Ovary (tissue), 9 donors: Measurements from ENCODE around the gene MED28. TPM values are rescaled to one million over a fixed set of nuclear protein-coding genes. Genes with fewer than 3 reads are reported as not detected.

Source experiments
- DNase-seq, 5 donors: peaks; one replicate each; pipeline ENCODE4 v3.0.0-alpha.2; 2019 to 2020
- H3K27ac ChIP-seq, 2 donors: fragments of 200-600 bp; one replicate each; pipeline versions ENCODE4 v1.5.1 to v1.8.0; 2019 to 2022
- H3K27me3 ChIP-seq: fragments of 200-600 bp; one replicate; pipeline ENCODE4 v1.8.0; 2022
- H3K36me3 ChIP-seq: fragments of 200-600 bp; sonication (generic); one replicate; pipeline ENCODE4 v1.5.1; 2019
- H3K4me1 ChIP-seq: one replicate; pipeline ENCODE4 v1.8.1; 2013; ENCODE audit warnings: mild to moderate bottlenecking, moderate library complexity; ENCODE audit not compliant: insufficient read depth
- H3K4me3 ChIP-seq: fragments of 200-600 bp; sonication (generic); one replicate; pipeline ENCODE4 v1.5.1; 2017
- H3K9me3 ChIP-seq, 2 donors: fragments of 200-600 bp in 1 of 2; sonication (generic) in 1 of 2; one replicate each; pipeline versions ENCODE4 v1.5.1 to v1.8.1; 2013 to 2019; ENCODE audit warnings: mild to moderate bottlenecking in 1 of 2, moderate library complexity in 1 of 2
- CTCF ChIP-seq, 3 donors: fragments of 450-650 bp in 2 of 3; fragments of 200-600 bp in 1 of 3; IDR thresholded peaks; one replicate each; pipeline versions ENCODE4 v1.5.1 to v1.8.0; 2016 to 2022; ENCODE audit warnings: antibody characterized with exemption in 3 of 3, mild to moderate bottlenecking in 1 of 3
- EP300 ChIP-seq: sonication (generic); formaldehyde crosslinking; IDR thresholded peaks from one replicate; pipeline ENCODE4 v1.6.1; 2017; ENCODE audit warnings: antibody characterized with exemption
- POLR2A ChIP-seq: fragments of 450-650 bp; IDR thresholded peaks from one replicate; pipeline ENCODE4 v1.6.1; 2017; ENCODE audit warnings: antibody characterized with exemption, mild to moderate bottlenecking, moderate library complexity
- WGBS, 3 donors: extraction: QIAGEN DNeasy Blood & Tissue Kit in 1 of 3; methylation state at CpG; one replicate each; pipeline versions ENCODE4 v1.1.5 to v1.1.7; 2013 to 2017; 5-methylcytosine and 5-hydroxymethylcytosine counted together
- intact Hi-C, 4 donors: fragments of 100-400 bp; cut with DNase I; formaldehyde crosslinking; loops; one replicate each; pipeline versions ENCODE4 v1.11.0 to v1.15.1; 2022 to 2023
- polyA plus RNA-seq, 2 donors: library from polyadenylated mRNA; stranded (reverse); fragments of 200-250 nt in 1 of 2; fragments of 350-450 nt in 1 of 2; fragmentation: Illumina TruSeq in 1 of 2; extraction: RNeasy Lipid Tissue Mini Kit (QIAGEN cat#74804) in 1 of 2; gene quantifications; one replicate each; pipeline ENCODE4 v1.2.3, GENCODE V29; 2013 to 2014
- total RNA-seq, 7 donors: library from RNA; depleted of rRNA in 2 of 7; stranded (reverse); fragments of >200 nt in 2 of 7; fragmentation: NEBNext Ultra II Directional in 3 of 7; extraction: Animal tissue kit (Norgen Biotek cat#: 25700) in 3 of 7; gene quantifications; one replicate each; pipeline versions ENCODE4 v1.1.0 to v1.2.4, GENCODE V29; 2016 to 2023
- donor health status: DM: no; HTN: no; CAD: no; lungs with moderate emphysema.
- donor health status: DM: no; HTN: no; CAD: no.
- donor health status: Bipolar disorder and iron deficiency.
- donor health status: DM: yes; HTN: yes; CAD: no.
- donor health status: DM: no; HTN: no; CAD: no.
- donor health status: DM: yes; HTN: yes; CAD: no.

Gene MED28
- total and polyA plus RNA-seq, 9 donors, result 14.7 to 78.7 (median 60.7) TPM

DNA sequence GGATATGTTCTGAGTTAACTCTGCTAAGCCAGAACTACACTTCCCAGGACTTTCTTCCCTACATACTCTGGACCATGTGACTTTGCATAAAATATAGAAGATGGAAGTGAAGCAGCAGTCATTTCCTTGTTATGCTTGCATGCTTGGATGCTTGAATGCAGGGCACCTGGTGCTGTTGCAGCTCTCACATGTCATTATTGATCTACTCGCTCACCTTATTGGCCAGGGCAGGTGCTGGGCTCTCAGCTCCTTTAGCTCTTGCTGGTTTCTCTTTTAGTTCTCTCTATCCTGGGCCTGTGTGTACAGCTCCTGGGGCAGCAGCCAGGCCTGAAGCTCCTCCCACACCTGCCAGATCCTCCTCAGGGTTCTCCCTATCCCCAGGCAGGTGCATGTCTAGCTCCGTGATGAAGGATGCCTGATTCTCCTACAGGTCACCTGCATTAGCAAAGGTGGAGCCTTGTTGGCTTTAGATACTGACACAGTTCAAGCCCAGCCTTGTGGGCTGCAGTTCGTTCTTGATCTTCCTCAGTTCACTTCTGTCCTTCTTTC, 53.3 kb downstream of the MED28 start:
- Histone ChIP-seq H3K27ac (no peak overlapping the region), H3K4me1 (no peaks in the 10 kb centered on the region), H3K4me3 (no peak overlapping the region), H3K9me3 (peaks cover 0 to 2% of the 10 kb centered on the region in 2 donors), H3K36me3 (no peaks in the 10 kb centered on the region), H3K27me3 (no peaks in the 10 kb centered on the region)
- TF ChIP-seq POLR2A (no peak), CTCF (IDR thresholded peaks at IDR 0.05) (no peak), EP300 (no peak)
- intact Hi-C loops, result no loop called here
- DNase-seq, result no peak
- WGBS, 3 donors, result 72 to 84% (median 75%) methylated on average over 3 of the region's 3 CpGs

- no peak for TF ChIP-seq POLR2A
- TF ChIP-seq CTCF (IDR thresholded peaks at IDR 0.05), result no peak
- no peak for TF ChIP-seq EP300
- intact Hi-C loops, result no loop called here
- Histone ChIP-seq H3K27me3 (no peaks in the 10 kb centered on the region), H3K27ac (no peak overlapping the region), H3K4me1 (no peaks in the 10 kb centered on the region), H3K4me3 (no peak overlapping the region), H3K36me3 (no peaks in the 10 kb centered on the region), H3K9me3 (peaks cover 0 to 2% of the 10 kb centered on the region in 2 donors)
- DNase-seq, result no peak
Measured at GRCh38 chr4:17670423-17670822, 56.0 kb downstream of the MED28 start.

DNA sequence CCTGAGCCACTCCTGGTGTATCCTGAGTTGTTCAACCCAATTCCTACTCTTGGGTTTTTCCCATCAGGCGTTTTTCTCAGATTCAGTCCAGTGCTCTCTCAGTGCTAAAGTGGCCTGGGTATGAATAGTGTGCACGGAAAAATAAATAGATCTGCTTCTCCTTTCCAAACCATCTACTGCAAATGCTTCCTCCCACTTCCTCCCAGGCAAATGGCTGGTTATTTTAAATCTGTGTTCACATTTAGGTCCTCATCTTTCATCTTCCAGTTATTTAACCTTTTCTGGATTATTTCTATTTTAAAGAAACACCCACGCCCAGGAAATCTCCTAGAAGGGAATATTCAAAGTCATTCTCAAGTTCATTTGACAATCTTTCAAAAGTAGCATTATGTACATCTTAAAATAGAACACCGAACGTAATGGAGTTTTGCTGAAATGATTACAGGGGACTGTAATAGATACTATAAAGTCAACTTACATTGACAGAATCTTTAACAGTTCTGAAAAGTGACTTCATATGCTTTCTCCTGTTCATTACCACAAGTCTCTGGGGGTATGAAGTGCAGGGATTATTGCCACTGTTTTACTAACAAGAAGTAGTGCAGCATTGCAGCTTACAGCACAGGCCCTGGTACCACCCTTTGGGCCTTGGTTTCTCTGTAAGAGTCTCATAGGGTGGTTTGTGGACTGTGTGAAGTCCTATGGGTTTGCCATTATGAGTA, 66.3 kb downstream of the MED28 start:
- Histone ChIP-seq H3K27ac (no peak overlapping the region), H3K4me3 (no peak overlapping the region), H3K27me3 (no peaks in the 10 kb centered on the region), H3K4me1 (no peaks in the 10 kb centered on the region), H3K9me3 (no peaks in the 10 kb centered on the region), H3K36me3 (no peaks in the 10 kb centered on the region)
- TF ChIP-seq EP300 (no peak), CTCF (IDR thresholded peaks at IDR 0.05) (no peak), POLR2A (no peak)
- WGBS, 3 donors, result 52 to 59% (median 54%) methylated on average over 5 of the region's 5 CpGs
- no peak for DNase-seq
- intact Hi-C loops, result no loop called here

- H3K27ac ChIP-seq, result no peak overlapping the region
- H3K27me3 ChIP-seq, result no peaks in the 10 kb centered on the region
- H3K36me3 ChIP-seq, result no peaks in the 10 kb centered on the region
- no peak for TF ChIP-seq EP300
- no peak for TF ChIP-seq CTCF (IDR thresholded peaks at IDR 0.05)
- no peak for TF ChIP-seq POLR2A
- no peaks in the 10 kb centered on the region for H3K4me1 ChIP-seq
- no peak overlapping the region for H3K4me3 ChIP-seq
- WGBS, 3 donors, result 58 to 72% (median 67%) methylated on average over 7 of the region's 7 CpGs
- DNase-seq, result no peak
- no peaks in the 10 kb centered on the region for H3K9me3 ChIP-seq
- intact Hi-C loops, result no loop called here
Measured at GRCh38 chr4:17681281-17682221, 67.1 kb downstream of the MED28 start.
